OCI-LY1 (cell line): ENCODE data around the gene SLC25A26.

ENCODE experiments used
- CTCF ChIP-seq: fragments of 200-600 bp; sonication (generic), shearing (Covaris generic); IDR thresholded peaks from 2 replicates; pipeline ENCODE4 v1.5.1; 2017; ENCODE audit warnings: mild to moderate bottlenecking, antibody characterized with exemption, low read length, moderate library complexity, mixed read lengths
- EZH2 ChIP-seq: fragments of 200-600 bp; sonication (generic), shearing (Covaris generic); IDR thresholded peaks from 2 replicates; pipeline ENCODE4 v1.8.0; 2017; ENCODE audit warnings: borderline replicate concordance, mixed run types, mild to moderate bottlenecking, antibody characterized with exemption, low read length, moderate library complexity, mixed read lengths

DNA sequence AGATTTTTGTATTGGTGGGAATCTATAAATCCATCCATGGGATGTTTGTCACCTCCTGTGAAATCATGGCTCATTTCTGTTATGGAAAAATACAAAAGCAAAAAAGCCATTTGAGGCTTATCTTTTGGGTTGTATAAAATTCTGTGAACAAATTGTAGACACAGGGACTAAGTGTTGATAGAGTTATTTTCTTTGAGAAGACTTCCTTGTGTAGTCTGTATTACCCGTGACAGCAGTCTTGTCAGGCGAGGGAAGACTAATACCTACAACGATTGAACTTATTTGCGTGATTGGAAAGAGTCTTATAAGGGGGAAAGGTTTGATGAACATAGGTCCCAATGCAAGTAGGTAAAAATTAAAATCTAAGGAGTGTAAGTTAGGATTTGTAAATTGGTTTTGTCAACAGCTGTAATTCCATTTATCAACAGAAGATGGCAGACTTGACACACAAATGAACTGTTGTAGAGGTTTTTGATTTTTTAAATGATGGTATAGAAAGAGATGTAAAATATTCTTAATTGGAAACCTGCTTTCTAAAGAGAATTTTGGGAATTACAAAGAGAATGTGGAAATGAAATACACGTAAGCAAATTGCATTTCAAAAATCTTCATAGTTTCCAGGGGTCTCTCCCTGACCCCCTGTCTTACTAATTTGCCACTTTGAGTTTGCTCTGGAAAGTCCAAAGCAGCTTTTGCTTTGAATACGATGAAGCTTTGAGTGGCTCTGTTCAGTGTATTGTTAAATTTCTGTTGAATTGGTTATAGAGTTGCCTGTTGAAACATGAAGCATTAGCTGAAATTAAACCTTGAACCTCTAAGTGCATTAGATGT, 33.2 kb downstream of the SLC25A26 start:
- peak; percentile 68 for TF ChIP-seq CTCF
- TF ChIP-seq EZH2: no peak
